NCI-H2081 treated with DMSO at 0.1 percent for 48 hours (cell line): Measurements from ENCODE around the gene BARX1.
"Not testable (repeated sequence)": the region's sequence is repeated elsewhere in the genome, so short reads cannot be mapped to it uniquely, and the experiment has no call there.

Experiments used
- DNase-seq: peaks from one replicate; lab custom pipeline; 2025; lab: John Stamatoyannopoulos, UW

The BARX1 gene

DNA sequence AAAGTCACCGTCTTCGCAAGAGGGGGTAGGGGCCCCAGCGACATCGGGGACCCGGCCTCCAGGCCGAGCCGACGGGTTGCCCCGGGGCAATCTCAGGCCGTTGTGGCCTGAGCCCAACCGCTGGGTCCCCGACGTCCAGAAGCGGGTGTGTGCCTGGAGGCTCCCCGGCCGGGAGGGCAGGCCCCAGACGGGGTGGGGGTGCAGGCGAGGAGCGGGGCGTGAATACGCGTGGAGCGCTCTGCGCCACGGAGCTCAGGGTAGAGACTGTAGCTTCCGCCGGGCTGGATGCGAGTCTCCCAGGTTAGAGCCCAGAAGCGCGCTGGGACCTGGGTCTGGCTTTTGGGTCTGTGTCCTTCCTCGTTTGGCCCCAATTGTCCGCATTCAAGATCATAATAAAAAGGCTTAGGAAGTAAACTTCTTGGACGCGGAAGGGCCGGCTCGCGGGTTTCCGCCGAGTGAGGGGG lies 3.5 kb downstream of the BARX1 start:
- DNase-seq = no peak

DNA sequence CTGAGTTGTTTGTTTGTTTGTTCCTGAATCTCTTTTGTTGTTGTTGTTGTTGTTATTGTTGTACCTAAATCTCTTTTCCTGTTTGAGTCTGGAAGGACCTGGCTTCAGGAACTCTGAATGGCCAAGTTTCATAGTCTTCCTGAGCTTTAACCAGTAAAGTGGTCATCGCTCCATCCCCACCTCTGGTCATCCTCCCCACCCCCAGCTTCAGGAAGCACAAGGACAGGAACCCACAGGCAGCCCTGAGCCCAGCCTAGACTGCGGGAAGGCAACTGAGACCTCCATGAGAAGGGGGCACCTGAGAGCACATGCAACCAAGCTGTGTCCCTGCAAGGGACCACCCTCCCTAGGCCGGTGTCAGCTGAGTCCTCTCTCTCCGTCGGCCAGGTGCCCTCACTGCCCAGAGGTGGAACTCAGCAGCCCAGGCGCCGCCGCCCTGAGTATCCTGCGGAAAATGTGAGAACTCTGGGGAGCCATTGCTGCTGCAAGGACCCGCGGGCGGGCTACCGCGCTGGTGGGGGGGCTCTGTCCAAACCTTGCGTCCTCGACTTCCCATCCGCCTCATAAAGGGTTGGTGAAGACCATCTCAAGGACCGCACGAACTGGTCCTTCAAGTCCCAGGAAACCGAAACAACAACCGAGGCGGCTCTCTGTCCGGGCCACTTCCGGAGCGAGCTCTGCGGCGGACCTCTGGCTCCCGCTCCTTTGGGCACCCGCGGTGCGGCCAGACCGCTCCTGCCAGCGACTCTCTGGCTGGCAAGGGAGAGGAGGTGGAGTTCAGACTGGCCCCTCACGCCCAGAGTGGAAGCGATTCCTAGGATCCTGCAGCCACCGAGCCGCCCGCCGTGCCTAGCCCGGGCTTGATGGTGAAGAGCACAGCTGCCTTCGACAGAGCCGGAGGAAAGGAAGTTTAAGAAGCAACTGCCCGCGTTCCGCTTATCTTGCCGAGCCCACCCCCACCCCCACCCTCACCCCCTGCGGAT lies 4.2 kb downstream of the BARX1 start:
- DNase-seq = no peak

DNA sequence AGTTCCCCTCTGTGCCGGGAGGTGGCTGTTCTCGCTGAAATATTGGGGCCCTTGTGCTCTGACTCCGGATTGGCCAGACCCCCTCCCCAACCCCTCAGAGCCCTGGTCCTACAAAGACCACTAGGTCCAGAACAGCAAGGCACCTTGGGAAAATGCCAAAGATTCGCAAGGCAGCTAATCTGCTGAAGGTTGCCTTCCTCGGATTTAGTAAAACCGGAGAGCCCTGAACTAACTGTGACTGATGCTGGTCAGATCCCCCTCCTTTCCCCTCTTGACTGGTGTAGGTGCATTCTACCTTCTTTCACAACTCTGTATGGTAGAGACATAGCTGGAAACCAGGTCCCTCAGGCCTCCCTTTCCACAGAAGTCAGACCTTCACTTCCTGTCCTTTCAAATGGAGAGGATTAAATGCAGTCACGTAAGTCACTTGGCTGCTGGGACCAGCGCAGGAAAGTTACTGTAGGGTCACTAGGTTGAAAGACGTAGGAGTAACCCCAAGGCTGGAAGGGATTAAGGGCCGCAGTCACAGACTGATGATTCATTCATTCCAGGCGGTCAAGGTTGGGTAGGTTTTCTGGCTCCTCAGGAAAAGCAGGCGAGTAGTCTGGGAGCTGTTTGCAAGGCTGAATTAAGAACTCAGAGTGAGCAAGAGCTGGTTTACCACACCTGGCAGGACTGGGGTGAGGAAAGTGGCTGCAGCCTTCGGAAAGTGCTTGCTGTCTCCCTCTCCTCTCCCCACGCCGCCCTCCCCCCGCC lies 5.3 kb downstream of the BARX1 start:
- no peak for DNase-seq

DNA sequence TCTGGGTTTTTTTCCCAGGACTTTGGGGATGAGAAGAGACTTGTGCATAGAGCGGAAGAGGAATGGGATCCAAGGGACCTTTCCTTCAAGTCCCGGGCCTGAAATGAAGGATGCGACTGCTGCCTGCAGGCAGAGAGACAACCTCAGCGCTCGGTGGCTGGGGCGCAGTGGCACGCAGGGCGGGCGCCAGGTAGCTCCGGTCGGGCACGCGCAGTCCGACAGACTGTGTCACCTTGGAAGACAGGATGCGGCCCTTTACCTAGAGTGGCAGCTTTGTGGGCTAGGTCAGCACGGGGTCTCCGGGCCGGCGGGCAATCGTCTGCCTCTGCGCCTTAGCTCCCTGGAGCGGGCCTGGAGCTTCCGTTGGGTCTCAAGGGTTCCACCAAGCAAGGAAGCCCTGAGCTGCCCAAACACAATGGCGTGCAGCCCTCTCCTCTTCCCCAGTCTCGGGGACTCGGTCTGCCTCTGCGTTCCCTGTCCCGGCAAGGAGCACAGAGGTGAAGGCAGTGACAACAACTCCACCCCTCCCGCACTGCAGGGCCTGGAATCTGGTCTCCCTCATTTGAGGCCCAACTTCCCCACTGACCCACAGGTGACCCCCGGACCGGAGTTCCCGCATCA lies 6.0 kb downstream of the BARX1 start:
- DNase-seq = no peak

DNA sequence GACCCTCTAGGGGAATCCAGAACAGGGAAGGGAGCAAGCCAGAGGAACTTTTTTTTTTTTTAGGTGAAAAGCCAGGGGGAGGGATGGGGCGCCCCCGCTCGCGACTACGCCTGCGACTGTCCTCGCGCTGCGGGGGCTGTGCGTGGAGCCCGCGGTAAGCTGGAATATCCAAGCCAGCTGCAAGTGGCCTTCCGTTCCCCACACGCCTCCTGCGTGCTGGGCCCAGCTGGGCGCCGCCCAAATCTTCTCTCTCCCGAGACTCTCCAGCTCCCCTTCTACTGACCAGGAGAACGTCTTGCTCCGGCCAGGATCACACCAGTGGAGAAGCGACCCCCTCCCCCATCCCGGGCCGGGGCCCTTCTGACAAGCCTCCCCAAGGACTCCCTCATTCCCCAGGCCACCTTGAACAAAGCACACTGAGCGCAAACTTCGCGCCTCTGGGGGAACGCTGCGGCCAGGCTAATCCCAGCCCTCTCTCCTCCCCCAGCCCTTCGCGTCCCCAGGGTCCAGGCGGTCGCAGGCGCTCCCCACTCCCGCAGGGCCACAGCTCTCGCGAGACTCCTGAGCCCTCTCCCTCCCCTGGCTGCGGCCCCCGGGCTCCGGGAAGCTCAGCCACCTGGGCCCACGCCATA lies 6.6 kb downstream of the BARX1 start:
- DNase-seq = no peak

DNA sequence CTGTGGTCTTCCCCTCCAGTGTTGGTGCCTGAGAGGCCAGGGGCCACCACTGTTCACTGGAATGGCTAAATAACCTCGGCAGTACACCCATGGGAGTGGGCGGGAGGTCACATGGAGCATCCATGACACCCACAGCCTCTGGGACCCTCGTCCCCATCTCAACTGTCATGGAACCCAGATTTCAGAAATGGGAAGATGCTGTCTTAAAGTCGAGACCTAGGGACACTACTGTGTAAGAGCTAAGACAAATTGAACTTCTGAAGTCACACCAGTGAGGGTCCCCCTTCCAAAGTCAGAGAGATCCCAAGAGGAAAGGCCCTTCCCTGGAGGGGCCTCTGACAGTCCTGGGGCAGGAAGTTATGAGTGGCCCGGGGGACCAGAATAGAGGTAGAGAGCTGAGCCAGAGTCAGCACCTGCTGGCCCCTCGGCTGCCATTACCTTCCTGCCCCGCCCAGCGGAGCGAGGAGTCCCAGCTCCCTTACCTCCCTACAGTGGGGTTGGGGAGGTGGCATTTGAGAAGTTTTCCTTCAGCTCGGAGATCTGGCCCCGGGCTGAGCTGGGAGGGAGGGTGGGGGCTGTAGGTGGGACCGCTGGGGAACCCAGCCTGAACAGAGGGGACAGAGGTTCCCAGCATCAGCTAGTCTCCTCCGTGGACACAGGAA lies 7.6 kb downstream of the BARX1 start:
- no peak for DNase-seq

DNA sequence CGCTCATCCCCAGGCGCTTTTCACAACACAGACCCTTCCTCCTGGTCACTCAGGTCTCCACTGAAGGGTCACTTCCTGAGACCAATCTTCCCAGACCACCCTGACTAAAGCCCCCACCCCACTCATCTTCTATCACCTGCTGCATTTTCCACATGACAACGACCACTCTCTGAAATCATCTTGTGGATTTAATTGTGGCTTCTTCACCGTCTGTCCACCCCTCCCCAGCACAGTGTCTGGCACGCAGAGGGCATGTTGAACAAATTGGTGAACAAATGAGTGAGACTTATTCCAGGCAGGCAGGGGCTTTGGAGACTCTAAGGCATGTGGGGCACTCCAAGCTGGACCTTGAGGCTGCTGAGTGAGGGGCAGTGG lies 8.8 kb downstream of the BARX1 start:
- DNase-seq = no peak

DNA sequence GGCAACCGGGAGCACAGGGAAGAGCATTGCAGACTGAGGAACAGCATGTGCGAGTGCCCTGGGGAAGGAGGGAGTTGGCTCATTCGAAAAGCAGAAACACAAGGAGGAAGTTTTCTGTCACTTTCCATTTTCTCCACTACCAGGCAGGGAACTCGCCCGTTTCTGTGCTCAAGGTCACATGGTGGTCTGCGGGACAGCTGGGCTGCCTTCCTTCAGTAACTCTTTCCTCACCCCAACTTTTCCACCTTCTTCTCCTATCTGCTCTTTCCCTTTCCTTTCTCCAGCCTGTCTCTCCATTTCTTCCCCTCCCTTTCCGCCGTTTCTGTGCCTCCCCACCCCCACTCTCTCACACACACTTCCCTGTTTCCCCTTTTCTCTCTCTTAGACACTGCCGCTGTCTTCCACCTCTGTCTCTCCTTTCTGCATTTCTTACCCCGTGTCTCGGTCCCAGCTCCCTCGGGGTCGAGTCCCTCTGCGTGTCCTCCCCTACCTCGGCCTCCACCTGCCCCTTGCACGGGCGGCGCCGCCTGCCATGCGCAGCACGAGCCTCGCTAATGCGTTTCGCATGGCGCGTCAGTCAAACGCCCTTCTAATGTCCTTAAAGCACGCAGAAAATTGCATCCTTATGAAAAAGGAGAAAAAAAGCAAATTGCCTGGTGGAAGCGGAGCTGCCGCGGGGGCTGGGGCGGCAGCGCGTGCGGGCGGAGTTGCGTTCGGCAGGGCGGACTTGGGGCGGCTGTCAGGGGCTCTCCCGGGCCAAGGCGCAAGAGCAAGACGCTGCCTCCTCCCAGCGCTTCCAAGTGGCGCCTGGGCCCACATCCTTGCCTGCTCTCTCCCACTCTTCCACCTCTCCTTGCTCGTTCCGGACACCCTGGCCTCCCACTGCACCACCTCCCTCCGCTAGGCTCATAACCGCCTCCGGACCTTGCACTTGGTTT lies 9.5 kb downstream of the BARX1 start:
- DNase-seq = no peak

DNA sequence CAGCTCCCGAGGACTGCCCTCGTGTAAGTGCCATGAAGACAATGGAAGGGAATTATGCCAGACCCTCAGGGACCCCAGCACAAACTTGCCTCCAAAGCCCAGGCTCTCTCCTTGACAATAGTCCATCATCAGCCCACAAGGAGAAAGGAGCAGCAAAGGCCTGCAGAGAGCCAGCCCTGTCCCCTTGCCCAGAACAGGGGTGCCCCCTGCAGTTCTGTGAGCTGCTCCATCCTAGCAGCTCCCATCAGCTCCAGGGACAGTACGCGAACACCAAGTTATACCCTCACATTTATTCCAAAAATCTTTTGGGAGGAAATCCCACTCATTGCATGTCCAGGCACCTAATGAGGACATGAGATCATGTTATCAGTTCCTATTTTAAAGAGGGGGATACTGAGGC lies 11.1 kb downstream of the BARX1 start:
- no peak for DNase-seq

DNA sequence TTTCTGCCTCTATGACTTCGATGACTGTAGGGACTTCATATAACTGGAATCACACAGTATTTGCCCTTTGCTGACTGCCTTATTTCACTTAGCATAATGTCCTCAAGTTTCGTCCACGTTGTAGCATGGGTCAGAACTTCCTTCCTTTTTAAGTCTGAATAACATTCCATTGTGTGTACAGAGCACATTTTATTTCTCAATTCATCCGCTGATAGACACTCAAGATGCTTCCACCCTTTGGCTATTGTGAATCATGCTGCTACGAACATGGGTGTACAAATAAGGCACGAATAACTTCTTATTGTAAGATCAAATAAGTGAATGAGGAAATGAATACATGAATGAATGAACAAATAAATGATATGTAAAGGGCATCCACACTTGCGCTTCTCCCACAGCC lies 13.0 kb downstream of the BARX1 start:
- DNase-seq = no peak

DNA sequence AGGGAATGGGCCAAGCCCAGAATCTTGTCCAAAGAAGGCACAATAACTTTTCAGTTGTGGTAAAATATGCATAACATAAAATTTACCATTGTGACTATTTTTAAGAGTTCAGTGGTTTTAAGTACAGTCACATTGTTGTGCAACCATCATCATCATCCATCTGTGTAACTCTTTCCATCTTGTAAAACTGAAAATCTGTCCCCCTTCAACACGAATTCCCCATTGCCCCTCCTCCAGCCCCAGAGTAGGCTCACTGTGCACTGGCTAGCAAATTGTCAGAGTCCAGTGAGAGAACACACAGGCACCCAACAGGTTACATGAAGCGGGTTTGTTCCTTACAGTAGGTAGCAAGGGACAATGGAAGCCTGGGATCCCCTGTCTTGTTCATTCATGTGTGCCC lies 13.7 kb downstream of the BARX1 start:
- DNase-seq = no peak

DNA sequence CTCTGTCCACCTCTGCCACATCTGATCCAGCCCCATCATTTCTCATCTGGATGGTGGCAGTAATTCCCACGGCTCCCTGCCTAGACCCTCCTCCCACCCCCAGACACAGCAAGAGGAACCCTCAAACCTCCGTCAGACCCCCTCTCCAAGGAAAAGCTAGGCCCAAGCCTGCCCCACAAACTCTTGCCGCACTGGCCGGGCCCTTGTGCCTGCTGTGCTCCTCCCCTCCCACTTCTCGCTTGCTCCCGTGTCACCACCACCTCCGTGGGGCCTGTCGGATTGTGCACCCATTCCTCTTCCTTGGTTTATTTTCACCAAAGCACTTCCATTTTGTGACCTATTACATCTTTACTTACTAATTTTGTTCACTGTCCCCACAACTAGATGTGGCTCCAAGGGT lies 14.2 kb downstream of the BARX1 start:
- DNase-seq = no peak

DNA sequence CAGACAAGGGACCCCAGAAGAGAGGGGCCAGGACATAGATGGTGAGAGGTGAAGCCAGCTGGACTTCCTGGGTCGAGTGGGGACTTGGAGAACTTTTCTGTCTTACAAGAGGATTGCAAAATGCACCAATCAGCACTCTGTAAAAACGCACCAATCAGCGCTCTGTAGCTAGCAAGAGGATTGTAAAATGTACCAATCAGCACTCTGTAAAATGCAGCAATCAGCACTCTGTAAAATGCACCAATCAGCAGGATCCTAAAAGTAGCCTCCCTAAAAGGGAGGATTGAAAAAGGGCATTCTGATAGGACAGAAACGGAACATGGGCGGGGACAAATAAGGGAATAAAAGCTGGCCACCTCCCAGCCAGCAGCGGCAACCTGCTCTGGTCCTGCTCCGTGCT lies 15.6 kb downstream of the BARX1 start:
- DNase-seq = not testable (repeated sequence)

DNA sequence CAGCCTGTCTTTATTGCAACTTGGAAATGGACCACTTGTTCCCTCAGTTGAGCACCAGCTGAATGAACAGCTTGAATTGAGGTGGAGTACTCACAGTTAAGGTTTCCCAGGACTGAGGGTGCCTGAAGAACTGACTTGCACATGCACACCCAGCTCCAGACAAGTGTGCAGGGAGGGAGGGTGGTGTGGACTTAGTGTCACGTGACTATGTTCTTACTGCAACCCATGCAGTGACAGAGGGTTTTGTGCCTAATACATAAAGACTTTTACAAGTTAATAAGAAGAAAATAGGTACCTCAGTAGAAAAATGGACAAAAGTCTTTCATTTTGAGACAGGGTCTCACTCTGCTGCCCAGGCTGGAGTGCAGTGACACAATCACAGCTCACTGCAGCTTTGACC lies 18.0 kb downstream of the BARX1 start:
- no peak for DNase-seq

DNA sequence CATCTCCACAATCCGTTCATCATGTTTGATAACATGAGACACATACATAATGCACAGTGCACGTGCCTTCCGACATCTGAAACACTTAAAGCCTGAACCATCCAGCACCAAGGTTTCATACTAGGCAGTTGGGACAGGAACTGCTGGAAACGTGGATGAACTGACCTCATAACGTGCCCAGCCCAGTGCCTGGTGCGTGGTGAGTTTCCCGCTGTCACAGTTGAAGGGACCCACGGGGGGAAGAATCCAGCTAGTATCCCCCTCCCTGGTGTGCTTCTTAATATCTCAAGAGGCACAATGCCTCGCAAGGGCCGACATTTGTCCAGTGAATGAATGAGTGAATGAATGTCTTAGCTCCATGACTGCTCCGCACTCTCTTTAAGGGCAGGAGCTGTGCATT lies 23.2 kb downstream of the BARX1 start:
- DNase-seq = no peak

DNA sequence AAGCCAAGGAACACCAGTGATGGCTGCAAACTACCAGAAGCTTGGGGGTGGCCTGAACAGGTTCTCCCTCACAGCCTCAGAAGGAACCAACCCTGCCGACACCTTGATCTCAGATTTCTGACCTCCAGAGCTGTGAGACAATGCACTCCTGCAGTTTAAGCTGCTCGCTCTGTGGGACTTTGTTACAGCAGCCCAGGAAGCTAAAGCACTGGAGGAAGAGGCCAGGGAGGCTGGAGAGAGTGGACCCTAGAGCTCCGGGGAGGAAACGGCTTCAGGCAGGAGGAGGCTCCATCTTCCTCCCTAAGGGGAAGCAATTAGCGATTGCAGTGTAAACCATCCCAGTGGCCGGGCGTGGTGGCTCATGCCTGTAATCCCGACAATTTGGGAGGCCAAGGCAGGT lies 25.1 kb downstream of the BARX1 start:
- DNase-seq = no peak

DNA sequence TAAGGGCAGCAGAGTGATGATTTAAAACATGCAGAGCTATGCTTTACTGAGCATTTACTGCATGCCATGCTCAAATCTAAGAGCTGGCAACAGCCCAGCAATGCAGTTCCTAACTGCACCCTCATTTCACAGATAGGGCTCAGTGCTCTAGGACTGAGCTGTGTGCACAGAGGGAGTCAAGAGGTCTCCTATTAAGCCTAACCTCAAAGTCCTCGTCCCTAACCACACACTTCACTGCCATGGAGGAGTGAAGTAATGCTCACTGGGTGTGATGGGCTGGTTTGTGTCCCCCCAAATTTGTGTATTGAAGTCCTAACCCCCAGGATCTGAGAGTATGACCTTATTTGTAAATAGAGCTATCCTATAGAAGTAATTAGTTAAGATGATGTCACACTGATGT lies 25.9 kb downstream of the BARX1 start:
- DNase-seq = no peak

DNA sequence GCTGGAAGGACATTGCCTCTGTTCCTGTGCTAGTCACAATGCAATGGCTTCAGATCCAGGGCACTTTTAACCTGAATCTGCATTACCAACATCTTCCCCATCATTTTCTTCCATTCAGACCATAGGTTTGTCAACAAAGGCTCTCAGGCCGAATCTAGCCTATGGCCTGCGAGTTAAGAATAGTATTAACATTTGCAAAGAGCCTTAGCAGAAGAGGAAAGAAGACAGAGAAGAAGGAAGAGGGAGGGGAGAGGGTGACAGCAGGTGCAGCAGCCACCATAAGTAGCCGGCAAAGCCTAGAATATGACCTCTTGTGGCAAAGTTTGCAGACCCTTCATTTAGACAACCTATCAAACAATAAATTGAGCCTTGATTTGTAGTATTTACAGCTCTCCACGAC lies 32.6 kb downstream of the BARX1 start:
- no peak for DNase-seq

DNA sequence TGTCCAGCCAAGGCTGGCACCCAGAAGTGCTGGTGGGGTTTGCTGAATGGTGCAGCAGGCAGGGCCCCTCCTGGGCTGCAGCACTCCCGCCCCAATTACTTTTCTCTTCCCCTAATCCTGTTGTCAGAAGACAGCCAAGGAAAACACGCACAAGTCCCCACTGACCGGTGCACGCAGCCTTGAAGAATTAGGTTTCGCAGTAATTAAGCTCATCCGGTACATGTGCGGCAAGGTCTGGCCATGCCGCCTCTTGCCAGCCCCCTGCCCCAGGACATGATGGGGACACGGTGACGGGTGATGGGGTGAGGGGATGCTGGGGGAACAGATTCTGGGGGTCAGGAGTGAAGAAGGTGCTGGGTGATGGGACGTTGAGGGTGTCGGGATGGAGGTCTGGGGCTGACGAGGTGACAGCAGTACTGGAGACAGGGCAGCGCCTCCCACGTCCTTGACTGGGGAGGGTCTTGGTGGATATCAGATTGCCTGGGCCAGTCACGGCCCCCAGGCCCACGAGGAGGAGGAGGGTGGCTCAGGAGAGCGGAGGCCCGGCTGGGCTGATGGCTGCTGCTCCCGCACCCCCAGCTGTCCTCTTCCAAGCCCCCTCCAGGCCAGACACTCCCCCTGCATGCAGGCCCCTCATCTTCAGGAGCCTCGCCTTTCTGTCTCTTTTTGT lies 34.9 kb downstream of the BARX1 start:
- DNase-seq = no peak

DNA sequence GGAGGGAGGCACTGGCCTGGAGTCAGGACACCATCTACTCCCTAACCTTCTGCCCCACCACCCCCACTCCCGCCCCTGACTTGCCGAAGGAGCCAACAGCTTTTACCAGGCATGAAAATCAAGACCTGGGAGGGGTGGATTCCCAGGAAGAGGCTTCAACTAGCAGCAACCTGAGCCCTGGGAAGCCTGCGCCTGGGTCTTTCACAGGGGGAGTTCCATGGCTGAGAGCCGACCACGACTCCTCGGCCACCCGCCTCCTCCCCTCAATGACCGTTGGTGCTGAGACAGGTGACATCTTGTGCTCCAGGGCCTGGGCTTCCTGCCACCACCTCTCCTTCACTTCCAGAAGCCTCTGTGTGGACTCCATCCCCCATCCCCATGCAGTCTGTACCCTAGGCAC lies 37.1 kb downstream of the BARX1 start:
- no peak for DNase-seq
